NCI-H146 treated with DMSO at 0.1 percent for 48 hours (cell line): Measurements from ENCODE around the gene PPP2R2C.
A peak's percentile ranks its signal among the peaks of the same experiment; 100 is the strongest.

Experiments
- DNase-seq: peaks from one replicate; lab custom pipeline; 2025; ENCODE audit not compliant: unreplicated experiment; lab: John Stamatoyannopoulos, UW

PPP2R2C gene

GRCh38 chr4:6472387-6473263, at the start of gene PPP2R2C:
Gene PPP2R2C, minus strand, starts transcription at chr4:6472614. Its CDS starts 385 bp downstream, at chr4:6472229.
- peak; percentile 17 for DNase-seq

GRCh38 chr4:6520978-6521377, 48.6 kb upstream of the PPP2R2C start:
- DNase-seq = no peak

- no peak for DNase-seq
Observed at GRCh38 chr4:6520051-6520636, 47.7 kb upstream of the PPP2R2C start.

GRCh38 chr4:6517171-6517570, 44.8 kb upstream of the PPP2R2C start:
- DNase-seq = no peak

- no peak for DNase-seq
Observed at GRCh38 chr4:6516762-6517161, 44.3 kb upstream of the PPP2R2C start.

- no peak for DNase-seq
Observed at GRCh38 chr4:6516281-6516680, 43.9 kb upstream of the PPP2R2C start.

GRCh38 chr4:6513678-6514077, 41.3 kb upstream of the PPP2R2C start:
- DNase-seq = no peak

- DNase-seq = no peak
Observed at GRCh38 chr4:6509587-6509986, 37.2 kb upstream of the PPP2R2C start.

- no peak for DNase-seq
Observed at GRCh38 chr4:6507345-6507744, 34.9 kb upstream of the PPP2R2C start.

- no peak for DNase-seq
Observed at GRCh38 chr4:6506616-6507140, 34.3 kb upstream of the PPP2R2C start.

- DNase-seq = no peak
Observed at GRCh38 chr4:6504900-6505496, 32.6 kb upstream of the PPP2R2C start.

GRCh38 chr4:6502747-6503465, 30.5 kb upstream of the PPP2R2C start:
- no peak for DNase-seq

GRCh38 chr4:6502147-6502546, 29.7 kb upstream of the PPP2R2C start:
- DNase-seq = no peak

GRCh38 chr4:6501171-6501570, 28.8 kb upstream of the PPP2R2C start:
- no peak for DNase-seq

GRCh38 chr4:6500481-6501140, 28.2 kb upstream of the PPP2R2C start:
- DNase-seq = no peak

- no peak for DNase-seq
Observed at GRCh38 chr4:6499238-6499600, 26.8 kb upstream of the PPP2R2C start.

- DNase-seq = no peak
Observed at GRCh38 chr4:6498511-6499237, 26.3 kb upstream of the PPP2R2C start.

- DNase-seq = no peak
Observed at GRCh38 chr4:6497796-6498195, 25.4 kb upstream of the PPP2R2C start.

GRCh38 chr4:6495736-6496135, 23.3 kb upstream of the PPP2R2C start:
- DNase-seq = no peak

- no peak for DNase-seq
Observed at GRCh38 chr4:6495296-6495590, 22.8 kb upstream of the PPP2R2C start.
